Measurements from ENCODE around the gene SOX21. TPM values are rescaled to one million over a fixed set of nuclear protein-coding genes. Genes with fewer than 3 reads are reported as not detected.

SOX21 gene
- total RNA-seq, 1 donor from 2014 or later = not detected

DNA sequence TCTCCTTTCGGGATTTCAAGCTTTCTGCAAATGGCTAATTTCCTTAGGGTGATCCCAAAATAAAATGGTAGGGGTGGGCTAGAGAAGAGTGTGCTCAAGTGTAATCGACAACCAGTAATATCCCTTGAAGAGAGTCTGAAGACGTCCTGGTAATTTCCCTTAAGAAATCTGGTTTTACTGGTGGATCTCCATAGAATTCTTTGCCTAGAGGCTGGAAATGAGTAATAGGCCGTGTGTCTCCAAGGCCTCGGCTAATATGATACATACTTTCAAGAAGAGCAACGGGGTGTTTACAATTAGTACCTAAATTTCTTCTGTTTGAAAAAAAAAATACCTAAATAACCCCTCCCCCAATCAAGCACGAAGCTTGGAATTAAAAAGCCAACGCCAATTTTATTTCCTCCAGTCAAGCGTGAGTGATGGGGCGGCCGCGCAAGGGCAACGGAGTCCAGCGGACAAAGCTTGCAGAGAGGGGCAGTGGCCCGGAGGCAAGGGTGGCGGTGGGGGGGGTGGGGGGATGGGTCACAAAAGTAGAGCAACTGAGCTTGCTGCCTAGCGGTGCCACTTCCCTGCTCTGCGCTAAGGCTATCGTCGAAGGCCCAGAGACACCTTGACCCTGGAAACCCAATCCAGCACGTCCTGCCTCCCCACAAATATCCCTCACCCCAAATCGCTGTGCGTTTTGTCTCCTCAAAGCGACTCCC is 7.8 kb downstream of the SOX21 start:
- H3K4me3 ChIP-seq = no peak overlapping the region
- H3K9me3 ChIP-seq (replicated peaks) = no peaks in the 10 kb centered on the region
- no peak overlapping the region for H3K27ac ChIP-seq (replicated peaks)
- TF ChIP-seq, protein P1, sequence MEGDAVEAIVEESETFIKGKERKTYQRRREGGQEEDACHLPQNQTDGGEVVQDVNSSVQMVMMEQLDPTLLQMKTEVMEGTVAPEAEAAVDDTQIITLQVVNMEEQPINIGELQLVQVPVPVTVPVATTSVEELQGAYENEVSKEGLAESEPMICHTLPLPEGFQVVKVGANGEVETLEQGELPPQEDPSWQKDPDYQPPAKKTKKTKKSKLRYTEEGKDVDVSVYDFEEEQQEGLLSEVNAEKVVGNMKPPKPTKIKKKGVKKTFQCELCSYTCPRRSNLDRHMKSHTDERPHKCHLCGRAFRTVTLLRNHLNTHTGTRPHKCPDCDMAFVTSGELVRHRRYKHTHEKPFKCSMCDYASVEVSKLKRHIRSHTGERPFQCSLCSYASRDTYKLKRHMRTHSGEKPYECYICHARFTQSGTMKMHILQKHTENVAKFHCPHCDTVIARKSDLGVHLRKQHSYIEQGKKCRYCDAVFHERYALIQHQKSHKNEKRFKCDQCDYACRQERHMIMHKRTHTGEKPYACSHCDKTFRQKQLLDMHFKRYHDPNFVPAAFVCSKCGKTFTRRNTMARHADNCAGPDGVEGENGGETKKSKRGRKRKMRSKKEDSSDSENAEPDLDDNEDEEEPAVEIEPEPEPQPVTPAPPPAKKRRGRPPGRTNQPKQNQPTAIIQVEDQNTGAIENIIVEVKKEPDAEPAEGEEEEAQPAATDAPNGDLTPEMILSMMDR (IDR thresholded peaks at IDR 0.05; ENCODE audit: borderline replicate concordance) = no peak
- DNase-seq = no peak
- H3K36me3 ChIP-seq = no peaks in the 10 kb centered on the region
- intact Hi-C loops (cut with micrococcal nuclease) = no loop called here
- peaks cover 100% of the 10 kb centered on the region for H3K27me3 ChIP-seq (ENCODE audit: low read depth)
- H3K4me1 ChIP-seq = peaks cover 21% of the 10 kb centered on the region

DNA sequence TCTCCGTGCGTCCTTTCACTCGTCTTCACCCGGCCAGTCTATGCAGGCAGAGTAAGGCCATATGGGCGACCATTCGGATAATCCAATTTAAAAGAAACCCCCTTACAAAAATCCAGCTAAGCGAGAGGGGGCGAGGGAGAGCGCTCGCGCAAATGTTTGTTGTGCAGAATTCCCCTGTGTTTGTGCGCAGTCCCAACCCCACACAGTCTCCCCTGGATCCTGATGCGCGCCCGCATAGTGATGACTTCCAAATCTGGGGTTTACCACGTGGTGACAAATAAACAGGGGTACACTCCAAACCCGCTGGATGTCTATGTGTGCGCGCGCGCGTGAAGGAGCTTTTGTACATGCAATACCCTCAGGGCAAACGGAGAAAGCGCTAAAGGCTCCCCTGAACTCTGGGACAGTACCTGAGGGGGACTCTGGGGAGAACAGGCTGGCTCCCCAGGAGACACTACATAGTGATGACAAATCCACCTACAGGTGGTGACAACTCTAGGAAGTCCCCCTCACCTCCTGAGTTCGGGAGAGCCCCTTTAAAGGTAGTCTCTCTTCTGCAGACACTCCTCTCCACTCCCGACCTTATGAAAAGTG is 8.5 kb downstream of the SOX21 start:
- H3K4me3 ChIP-seq = no peak overlapping the region
- no peaks in the 10 kb centered on the region for H3K36me3 ChIP-seq
- H3K27me3 ChIP-seq (ENCODE audit: low read depth) = peaks cover 100% of the 10 kb centered on the region

DNA sequence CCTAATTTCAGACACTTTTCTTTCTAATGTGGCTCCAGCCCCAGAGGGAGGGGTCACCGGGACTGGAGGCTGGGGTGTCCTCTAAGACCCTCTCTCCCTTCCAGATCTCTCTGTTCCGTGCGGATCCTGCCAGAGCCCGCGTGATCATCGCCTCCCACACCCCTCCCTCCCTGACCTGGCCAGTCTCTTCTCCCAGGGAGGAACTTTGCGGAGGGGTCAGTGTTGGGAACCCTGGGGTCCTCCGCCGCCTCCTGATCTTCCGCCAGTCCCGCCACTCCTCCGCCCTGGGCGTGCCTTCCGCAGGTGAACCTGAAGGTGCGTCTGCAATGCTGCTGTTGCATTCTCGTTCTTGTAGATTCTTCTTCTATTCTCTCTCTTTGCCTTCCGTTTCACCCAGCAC is 9.1 kb downstream of the SOX21 start:
- no peaks in the 10 kb centered on the region for H3K9me3 ChIP-seq (replicated peaks)
- no peak for DNase-seq
- H3K4me3 ChIP-seq = no peak overlapping the region
- H3K27ac ChIP-seq (replicated peaks) = no peak overlapping the region
- intact Hi-C loops (cut with micrococcal nuclease) = no loop called here
- H3K36me3 ChIP-seq = no peaks in the 10 kb centered on the region
- TF ChIP-seq, protein P1 (IDR thresholded peaks at IDR 0.05; ENCODE audit: borderline replicate concordance) = no peak
- H3K4me1 ChIP-seq = peaks cover 20% of the 10 kb centered on the region
- peaks cover 100% of the 10 kb centered on the region for H3K27me3 ChIP-seq (ENCODE audit: low read depth)

More for the DNA sequence above, 8.5 kb downstream of the SOX21 start:
- H3K27ac ChIP-seq (replicated peaks) = no peak overlapping the region
- H3K9me3 ChIP-seq (replicated peaks) = no peaks in the 10 kb centered on the region
- H3K4me1 ChIP-seq = peaks cover 21% of the 10 kb centered on the region
- TF ChIP-seq, protein P1 (IDR thresholded peaks at IDR 0.05; ENCODE audit: borderline replicate concordance) = no peak
- no peak for DNase-seq
- intact Hi-C loops (cut with micrococcal nuclease) = no loop called here

DNA sequence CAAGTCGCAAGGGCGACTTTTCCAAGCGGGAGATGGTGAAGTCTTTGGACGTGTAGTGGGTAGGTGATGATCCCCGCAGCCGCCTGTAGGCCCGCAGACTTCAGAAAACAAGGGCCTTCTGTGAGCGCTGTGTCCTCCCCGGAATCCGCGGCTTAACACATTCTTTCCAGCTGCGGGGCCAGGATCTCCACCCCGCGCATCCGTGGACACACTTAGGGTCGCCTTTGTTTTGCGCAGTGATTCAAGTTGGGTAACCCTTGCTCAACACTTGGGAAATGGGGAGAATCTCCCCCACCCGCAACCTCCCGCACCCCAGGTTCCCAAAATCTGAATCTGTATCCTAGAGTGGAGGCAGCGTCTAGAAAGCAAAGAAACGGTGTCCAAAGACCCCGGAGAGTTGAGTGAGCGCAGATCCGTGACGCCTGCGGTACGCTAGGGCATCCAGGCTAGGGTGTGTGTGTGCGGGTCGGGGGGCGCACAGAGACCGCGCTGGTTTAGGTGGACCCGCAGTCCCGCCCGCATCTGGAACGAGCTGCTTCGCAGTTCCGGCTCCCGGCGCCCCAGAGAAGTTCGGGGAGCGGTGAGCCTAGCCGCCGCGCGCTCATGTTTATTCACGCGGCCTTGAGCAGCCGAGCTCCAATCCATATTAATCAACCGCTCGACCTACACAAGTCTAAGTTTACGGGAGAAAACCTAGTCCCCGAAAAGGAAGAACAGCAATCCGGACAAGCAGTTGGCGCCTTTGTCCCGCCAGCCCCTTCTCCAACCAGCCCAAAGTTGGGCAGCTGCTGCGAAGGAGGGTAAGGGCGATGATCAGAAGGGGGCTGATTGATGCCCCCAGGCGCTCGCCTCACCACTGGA is 9.9 kb downstream of the SOX21 start:
- Histone ChIP-seq H3K36me3 (no peaks in the 10 kb centered on the region), H3K27ac (replicated peaks) (no peak overlapping the region), H3K27me3 (ENCODE audit: low read depth) (peaks cover 100% of the 10 kb centered on the region), H3K4me3 (no peak overlapping the region), H3K9me3 (replicated peaks) (no peaks in the 10 kb centered on the region), H3K4me1 (peaks cover 11% of the 10 kb centered on the region)
- intact Hi-C loops (cut with micrococcal nuclease) = no loop called here
- DNase-seq = no peak
- TF ChIP-seq, protein P1 (IDR thresholded peaks at IDR 0.05; ENCODE audit: borderline replicate concordance) = no peak

DNA sequence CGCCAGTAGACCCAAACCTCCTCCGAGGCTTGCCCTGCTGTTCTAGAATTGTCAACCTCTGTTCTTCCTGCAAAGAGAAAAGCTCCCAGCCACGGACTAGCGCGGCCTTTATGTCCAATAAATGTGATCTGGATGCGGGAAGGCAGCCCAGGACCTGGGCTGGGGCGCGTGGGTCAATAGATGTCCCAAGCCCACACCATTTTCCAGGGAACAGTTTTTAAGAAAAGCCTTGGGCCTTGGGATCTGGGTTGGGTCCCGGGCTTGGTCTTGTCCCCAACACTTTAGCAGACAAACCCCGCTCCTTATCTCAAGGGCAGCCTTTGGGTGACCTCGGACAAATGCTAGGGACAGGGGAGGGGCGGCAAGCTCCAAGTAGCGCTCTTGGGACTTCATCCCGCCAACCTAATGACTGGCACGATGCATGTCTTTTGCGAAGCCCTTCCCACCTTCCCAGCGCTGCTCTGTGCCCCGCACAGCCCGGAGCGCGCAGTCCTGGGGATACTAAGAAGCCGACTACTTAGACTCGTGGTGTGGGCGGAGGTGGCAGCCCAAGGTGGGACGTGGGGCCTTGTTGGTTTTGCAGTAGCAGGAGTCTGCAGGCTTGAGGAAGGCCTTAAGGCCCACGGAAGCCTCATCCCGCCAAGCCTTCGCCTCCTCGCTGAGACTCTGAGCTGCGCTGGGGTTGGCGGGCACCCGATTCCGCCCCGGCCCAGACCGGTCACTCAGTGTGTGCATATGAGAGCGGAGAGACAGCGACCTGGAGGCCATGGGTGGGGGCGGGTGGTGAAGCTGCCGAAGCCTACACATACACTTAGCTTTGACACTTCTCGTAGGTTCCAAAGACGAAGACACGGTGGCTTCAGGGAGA is 10.8 kb downstream of the SOX21 start:
- Histone ChIP-seq H3K27ac (replicated peaks) (no peak overlapping the region), H3K27me3 (ENCODE audit: low read depth) (peaks cover 99% of the 10 kb centered on the region), H3K9me3 (replicated peaks) (no peaks in the 10 kb centered on the region), H3K4me1 (peaks cover 3% of the 10 kb centered on the region), H3K36me3 (no peaks in the 10 kb centered on the region), H3K4me3 (no peak overlapping the region)
- TF ChIP-seq, protein P1 (IDR thresholded peaks at IDR 0.05; ENCODE audit: borderline replicate concordance) = no peak
- intact Hi-C loops (cut with micrococcal nuclease) = no loop called here
- DNase-seq = no peak

Measured in left ventricle myocardium inferior (tissue), 1 donor.